Left hindlimb (tissue), 1 donor: ENCODE data around the gene ENPP6.
A peak's percentile ranks its signal among the peaks of the same experiment; 100 is the strongest.
"Not testable (repeated sequence)": the region's sequence is repeated elsewhere in the genome, so short reads cannot be mapped to it uniquely, and the experiment has no call there.

ENCODE experiments used
- DNase-seq: peaks from one replicate; pipeline ENCODE4 v3.0.0-alpha.2; 2018

ENPP6 gene

GRCh38 chr4:184051262-184051661, 166.4 kb downstream of the ENPP6 start:
- DNase-seq, result not testable (repeated sequence)

DNA sequence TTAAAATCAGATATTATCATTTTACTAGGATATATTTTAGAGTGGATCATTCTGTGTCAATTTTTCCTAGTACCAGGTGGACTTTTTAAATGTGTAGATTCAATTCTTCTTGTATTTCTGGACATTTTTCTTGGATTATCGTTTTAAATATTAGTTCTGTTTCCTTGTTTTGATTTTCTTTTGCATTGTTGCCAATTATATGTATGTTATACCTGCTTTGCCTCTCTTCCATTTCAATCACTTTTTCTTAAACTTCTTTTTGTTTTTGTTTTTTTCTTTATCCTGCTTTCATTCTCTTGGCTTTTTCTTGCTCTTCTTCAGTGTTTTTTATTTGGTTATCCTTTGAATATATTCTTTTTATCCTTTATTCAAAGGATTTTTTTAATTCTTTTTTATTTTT, 171.5 kb downstream of the ENPP6 start:
- no peak for DNase-seq

DNA sequence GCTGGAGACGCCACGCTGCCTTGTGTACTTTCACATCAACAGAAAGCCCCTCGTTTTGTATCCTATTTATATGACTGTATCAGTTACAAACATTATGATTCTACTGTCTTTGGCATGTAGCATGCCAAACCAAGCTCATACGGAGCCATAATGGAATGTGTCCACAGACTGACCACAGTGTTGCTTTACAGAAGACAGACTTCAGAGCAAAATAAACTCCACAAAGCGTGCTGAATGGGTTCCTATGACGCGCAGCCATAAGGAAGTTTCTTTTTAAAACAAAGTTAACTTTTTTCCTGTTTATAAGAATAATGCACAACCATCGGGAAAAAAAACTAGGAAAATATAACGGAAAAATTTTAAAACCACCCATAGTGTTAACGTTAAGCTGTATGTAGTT, 176.5 kb downstream of the ENPP6 start:
- DNase-seq, result no peak

- peak; percentile 46 for DNase-seq
These were observed 177.7 kb downstream of the ENPP6 start for GRCh38 chr4:184039963-184040383.
